Common myeloid progenitor, CD34-positive (primary cell): ENCODE data around the gene BCAP29.

Experiments used
- CTCF ChIA-PET: fragments of 350-600 bp; sonication (Branson Sonifier 250); formaldehyde crosslinking; loops from one replicate; lab custom pipeline; 2021; ENCODE audit warnings: antibody characterized with exemption; lab: Charles Lee
- POLR2A ChIA-PET: fragments of 350-600 bp; sonication (Branson Sonifier 250); formaldehyde crosslinking; loops from one replicate; lab custom pipeline; 2021; ENCODE audit warnings: antibody characterized with exemption; lab: Charles Lee
- DNase-seq, 3 donors: peaks; one replicate each; pipeline versions ENCODE4 v3.0.0 to v3.0.0-alpha.2; 2013
- H3K27ac ChIP-seq, 2 experiments: 1 replicate in 1 of 2; 2 replicates in 1 of 2; pipeline ENCODE4 v1.7.0; 2013; ENCODE audit warnings: inconsistent platforms in 2 of 2, low read length in 2 of 2, mild to moderate bottlenecking in 2 of 2, low read depth in 1 of 2, moderate library complexity in 1 of 2; ENCODE audit not compliant: severe bottlenecking in 2 of 2, insufficient read depth in 1 of 2, poor library complexity in 1 of 2
- H3K27me3 ChIP-seq, 5 experiments: replicated peaks in 2 of 5; 1 replicate in 3 of 5; 2 replicates in 2 of 5; pipeline versions ENCODE4 v1.6.1 to v1.7.0; 2013; ENCODE audit warnings: low read length in 4 of 5, mild to moderate bottlenecking in 2 of 5, moderate library complexity in 2 of 5, inconsistent platforms in 1 of 5; ENCODE audit not compliant: insufficient read depth in 5 of 5, control insufficient read depth in 4 of 5
- H3K36me3 ChIP-seq, 4 experiments: 1 replicate in 2 of 4; 2 replicates in 2 of 4; pipeline versions ENCODE4 v1.6.1 to v1.7.0; 2013; ENCODE audit warnings: low read length in 3 of 4, control low read depth in 1 of 4, mild to moderate bottlenecking in 1 of 4; ENCODE audit not compliant: control insufficient read depth in 4 of 4, insufficient read depth in 4 of 4
- H3K4me1 ChIP-seq, 4 experiments: 1 replicate in 3 of 4; 2 replicates in 1 of 4; pipeline versions ENCODE4 v1.6.1 to v1.7.1; 2013; ENCODE audit warnings: low read length in 3 of 4, mild to moderate bottlenecking in 3 of 4, control low read depth in 1 of 4, inconsistent platforms in 1 of 4, moderate library complexity in 1 of 4; ENCODE audit not compliant: control insufficient read depth in 4 of 4, insufficient read depth in 4 of 4; ENCODE audit errors: control extremely low read depth in 1 of 4
- H3K4me3 ChIP-seq, 7 experiments: 1 replicate in 4 of 7; 2 replicates in 3 of 7; pipeline versions ENCODE4 v1.5.1 to v1.7.0; 2013; ENCODE audit warnings: mild to moderate bottlenecking in 7 of 7, low read length in 6 of 7, moderate library complexity in 6 of 7, inconsistent platforms in 2 of 7, low read depth in 2 of 7, control low read depth in 1 of 7; ENCODE audit not compliant: insufficient read depth in 4 of 7, control insufficient read depth in 1 of 7; ENCODE audit errors: extremely low read depth in 1 of 7
- H3K9me3 ChIP-seq, 5 experiments: 1 replicate in 4 of 5; 2 replicates in 1 of 5; pipeline versions ENCODE4 v1.6.1 to v1.7.1; 2013; ENCODE audit warnings: low read length in 4 of 5, mild to moderate bottlenecking in 2 of 5, inconsistent platforms in 1 of 5, low read depth in 1 of 5, moderate library complexity in 1 of 5; ENCODE audit not compliant: control insufficient read depth in 4 of 5, insufficient read depth in 2 of 5; ENCODE audit errors: control extremely low read depth in 1 of 5
- whole genome bisulfite sequencing: methylation state at CpG from one replicate; pipeline ENCODE4 v1.1.5; 2013; ENCODE audit not compliant: insufficient coverage; 5-methylcytosine and 5-hydroxymethylcytosine counted together

Gene BCAP29

DNA sequence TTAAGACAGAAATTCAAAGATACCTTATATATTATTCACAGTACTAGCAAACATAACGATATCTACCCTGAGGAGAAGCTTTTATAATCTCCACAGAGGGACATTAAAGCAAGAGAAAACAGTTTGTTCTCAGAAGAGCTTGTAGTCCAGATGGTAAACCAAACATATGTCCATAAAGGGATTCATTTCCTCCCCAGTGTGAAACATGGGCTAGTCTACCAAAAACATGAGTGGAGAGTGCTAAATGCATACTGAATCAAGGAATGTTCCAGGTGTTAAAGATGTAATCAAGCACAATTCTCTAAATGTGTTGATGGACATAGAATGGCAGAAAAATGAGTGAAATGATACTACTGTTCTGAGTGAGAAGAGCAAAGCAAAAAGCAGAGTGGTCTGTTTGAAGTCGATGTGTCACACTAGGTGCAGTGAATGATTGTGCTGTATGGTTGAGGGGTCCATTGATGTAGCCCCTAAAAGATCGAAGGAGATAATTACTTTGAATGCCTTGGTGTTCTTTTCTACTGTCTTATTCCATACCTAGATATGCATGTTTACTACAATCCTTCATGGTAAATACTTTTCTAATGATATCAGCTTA is 25.3 kb downstream of the BCAP29 start:
- Histone ChIP-seq H3K4me3 (no peak overlapping the region), H3K27ac (no peak overlapping the region), H3K27me3 (no peaks in the 10 kb centered on the region), H3K9me3 (no peaks in the 10 kb centered on the region), H3K4me1 (no peaks in the 10 kb centered on the region), H3K36me3 (peaks cover 7 to 15% (median 10%) of the 10 kb centered on the region in 4 experiments)
- WGBS: no CpG with 5 or more reads among the region's 3 CpGs
- POLR2A ChIA-PET: no interaction called here
- no peak for DNase-seq
- CTCF ChIA-PET: no interaction called here

DNA sequence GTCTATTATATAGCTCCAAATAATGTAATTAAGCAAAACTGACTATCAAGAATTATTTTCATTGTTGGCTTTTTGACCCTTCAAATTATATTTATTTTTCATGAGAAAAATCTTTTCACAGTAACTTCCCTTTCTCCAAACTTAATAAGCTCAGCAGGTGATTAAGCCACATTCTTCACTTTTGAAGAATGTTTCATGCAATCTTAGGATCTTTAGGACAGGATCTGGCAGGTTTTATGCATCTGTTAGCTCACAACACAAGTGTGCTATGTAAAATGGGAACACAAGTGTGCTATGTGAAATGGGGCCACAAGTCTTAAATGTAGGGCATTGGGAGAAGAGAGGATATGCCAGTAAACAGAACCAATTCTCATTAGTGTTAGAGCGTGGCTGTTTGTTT is 26.3 kb downstream of the BCAP29 start:
- no peak for DNase-seq
- POLR2A ChIA-PET: no interaction called here

DNA sequence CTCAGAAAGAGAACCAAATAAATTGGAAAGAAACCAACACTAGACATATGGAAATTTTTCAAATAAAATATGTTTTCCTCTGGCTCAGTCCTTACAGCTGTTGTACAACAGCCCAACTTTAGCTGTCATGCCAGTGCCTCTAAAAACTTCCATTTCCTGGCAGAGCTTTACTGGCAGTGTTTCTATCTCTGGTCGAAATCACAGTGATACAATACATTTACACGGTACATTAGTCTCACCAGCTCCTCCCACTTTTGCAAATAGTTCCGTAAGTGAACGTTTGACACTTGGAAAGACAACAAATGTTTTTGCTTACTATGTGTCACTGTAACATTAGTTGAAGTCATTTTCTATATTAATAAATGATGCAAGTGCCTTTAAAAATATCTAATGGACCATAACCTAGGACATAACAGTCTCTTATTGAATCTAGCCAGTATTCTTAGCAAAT is 29.8 kb downstream of the BCAP29 start:
- POLR2A ChIA-PET: no interaction called here
- no peak overlapping the region for H3K27ac ChIP-seq
- no peaks in the 10 kb centered on the region for H3K9me3 ChIP-seq
- H3K4me1 ChIP-seq: no peaks in the 10 kb centered on the region
- no peaks in the 10 kb centered on the region for H3K27me3 ChIP-seq
- H3K4me3 ChIP-seq: no peak overlapping the region
- no peak for DNase-seq
- no CpG with 5 or more reads among the region's 4 CpGs for WGBS
- CTCF ChIA-PET: no interaction called here
- H3K36me3 ChIP-seq: peaks cover 8 to 22% (median 17%) of the 10 kb centered on the region in 4 experiments

More for the DNA sequence above, 26.3 kb downstream of the BCAP29 start:
- no peaks in the 10 kb centered on the region for H3K27me3 ChIP-seq
- no peaks in the 10 kb centered on the region for H3K4me1 ChIP-seq
- H3K9me3 ChIP-seq: no peaks in the 10 kb centered on the region
- H3K27ac ChIP-seq: no peak overlapping the region
- H3K36me3 ChIP-seq: peaks cover 5 to 7% (median 6%) of the 10 kb centered on the region in 4 experiments
- no peak overlapping the region for H3K4me3 ChIP-seq
- CTCF ChIA-PET: interaction anchor here (1.6 kb wide), 1 partner anchor 9 kb away, joined by 4 read pairs; no protein-coding TSS in a partner anchor
- no CpG with 5 or more reads among the region's 1 CpG for WGBS

DNA sequence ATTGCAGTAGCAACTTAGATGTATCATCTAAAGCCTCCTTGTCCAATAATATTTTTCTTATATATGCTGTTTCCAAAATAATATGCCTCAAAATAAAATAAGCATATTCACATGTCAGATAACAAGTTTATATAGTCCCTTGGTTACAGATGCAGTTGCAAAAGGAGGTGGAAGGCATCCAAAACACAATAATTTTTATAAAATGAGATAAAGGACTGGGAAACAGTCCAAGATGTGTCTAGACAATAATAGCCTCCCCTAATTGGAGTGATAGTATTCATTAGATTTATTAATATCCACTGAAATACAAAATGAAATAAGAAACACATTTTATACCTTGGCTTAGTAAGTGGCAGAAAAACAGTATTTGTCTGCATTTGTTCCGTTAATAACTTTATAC is 30.3 kb downstream of the BCAP29 start:
- Histone ChIP-seq H3K9me3 (no peaks in the 10 kb centered on the region), H3K36me3 (peaks cover 9 to 26% (median 18%) of the 10 kb centered on the region in 4 experiments), H3K4me1 (no peaks in the 10 kb centered on the region), H3K27ac (no peak overlapping the region), H3K27me3 (no peaks in the 10 kb centered on the region), H3K4me3 (no peak overlapping the region)
- ChIA-PET POLR2A (no interaction called here), CTCF (no interaction called here)
- WGBS: no CpG with 5 or more reads among the region's 1 CpG
- no peak for DNase-seq

DNA sequence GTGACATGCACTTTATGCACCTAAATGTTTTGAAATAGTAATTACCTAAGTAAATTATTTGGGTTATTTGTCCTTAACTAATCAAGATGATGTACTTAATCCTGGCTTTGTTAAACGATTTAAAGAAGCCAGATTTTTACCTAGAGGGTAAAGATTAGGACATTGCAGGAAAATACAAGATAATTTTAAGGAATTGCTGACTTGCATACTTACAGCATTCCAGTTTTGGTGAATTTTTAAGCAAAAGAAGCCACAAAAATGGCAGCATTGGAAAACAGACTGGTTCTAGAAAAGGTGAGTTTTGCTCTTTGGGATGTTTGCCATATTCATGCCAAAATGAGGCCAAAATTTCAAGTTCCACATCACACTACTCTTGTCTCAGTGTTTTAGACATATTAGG is 33.4 kb downstream of the BCAP29 start:
- H3K9me3 ChIP-seq: no peaks in the 10 kb centered on the region
- WGBS: 83% methylated on average over 1 of the region's 1 CpG
- H3K4me3 ChIP-seq: no peak overlapping the region
- no peaks in the 10 kb centered on the region for H3K27me3 ChIP-seq
- no peak for DNase-seq
- H3K27ac ChIP-seq: no peak overlapping the region
- H3K4me1 ChIP-seq: no peaks in the 10 kb centered on the region
- ChIA-PET CTCF (no interaction called here), POLR2A (no interaction called here)
- H3K36me3 ChIP-seq: peaks cover 13 to 33% (median 25%) of the 10 kb centered on the region in 4 experiments

DNA sequence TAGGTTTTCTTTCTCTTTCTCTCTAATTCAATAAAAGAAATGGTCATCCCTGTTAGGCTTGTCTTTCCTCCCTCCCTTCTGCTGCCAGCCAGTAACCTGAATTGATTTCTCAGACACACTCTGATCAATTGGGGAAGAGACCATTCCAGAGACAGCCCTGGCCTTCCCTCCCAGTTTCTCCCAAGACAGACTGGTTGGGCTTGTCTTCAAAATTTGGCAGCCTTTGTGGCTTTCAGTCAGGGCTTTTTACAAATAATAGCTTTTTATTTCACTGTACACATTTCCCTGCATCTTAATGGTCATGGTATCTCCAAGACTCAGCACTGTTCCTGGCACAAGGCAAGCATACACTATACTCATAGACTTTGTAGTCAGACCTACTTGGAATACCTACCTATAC is 33.9 kb downstream of the BCAP29 start:
- H3K36me3 ChIP-seq: peaks cover 13 to 31% (median 25%) of the 10 kb centered on the region in 4 experiments

DNA sequence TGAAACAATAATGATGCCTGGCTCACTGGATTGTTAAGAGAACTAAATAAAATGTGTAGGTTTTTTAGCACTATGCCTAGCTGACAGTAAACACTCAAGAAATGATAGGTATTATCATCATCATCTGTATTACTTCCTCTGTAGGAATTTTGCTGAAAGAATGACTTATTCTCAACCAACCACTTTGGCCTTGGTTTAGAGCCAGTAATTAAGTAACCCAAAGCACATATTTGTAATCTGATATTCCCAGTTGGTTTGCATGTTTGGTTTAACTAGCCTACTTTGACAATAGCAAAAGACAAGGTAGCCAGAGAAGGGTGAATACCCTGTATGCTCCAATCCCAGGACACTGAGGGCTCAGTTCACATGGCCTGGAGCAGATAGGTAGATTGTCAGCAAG is 34.4 kb downstream of the BCAP29 start:
- H3K36me3 ChIP-seq: peaks cover 13 to 27% (median 23%) of the 10 kb centered on the region in 4 experiments
- DNase-seq: no peak
- ChIA-PET POLR2A (no interaction called here), CTCF (no interaction called here)
- H3K27ac ChIP-seq: no peak overlapping the region
- H3K9me3 ChIP-seq: no peaks in the 10 kb centered on the region
- H3K4me3 ChIP-seq: no peak overlapping the region
- no peaks in the 10 kb centered on the region for H3K27me3 ChIP-seq
- H3K4me1 ChIP-seq: no peaks in the 10 kb centered on the region

More for the DNA sequence above, 33.9 kb downstream of the BCAP29 start:
- Histone ChIP-seq H3K9me3 (no peaks in the 10 kb centered on the region), H3K4me3 (no peak overlapping the region), H3K27me3 (no peaks in the 10 kb centered on the region), H3K4me1 (no peaks in the 10 kb centered on the region), H3K27ac (no peak overlapping the region)
- DNase-seq: no peak
- POLR2A ChIA-PET: no interaction called here
- CTCF ChIA-PET: no interaction called here
